Fibroblast of skin of right quadriceps (primary cell): ENCODE measurements around the gene PRKN.
A peak's percentile ranks its signal among the peaks of the same experiment; 100 is the strongest.
"Not testable (repeated sequence)": the region's sequence is repeated elsewhere in the genome, so short reads cannot be mapped to it uniquely, and the experiment has no call there.

ENCODE experiments used
- DNase-seq: peaks from one replicate; pipeline ENCODE4 v3.0.0-alpha.2; 2013

The PRKN gene

GRCh38 chr6:161359618-161359945 lies 1368.0 kb downstream of the PRKN start:
- DNase-seq, result no peak

- no peak for DNase-seq
Measured at GRCh38 chr6:161356167-161356854, 1371.3 kb downstream of the PRKN start.

- no peak for DNase-seq
Measured at GRCh38 chr6:161355696-161356095, 1371.9 kb downstream of the PRKN start.

GRCh38 chr6:161354956-161355355 lies 1372.6 kb downstream of the PRKN start:
- no peak for DNase-seq

- DNase-seq, result no peak
Measured at GRCh38 chr6:161354276-161354840, 1373.2 kb downstream of the PRKN start.

GRCh38 chr6:161353208-161353613 lies 1374.4 kb downstream of the PRKN start:
- DNase-seq, result peak; percentile 2

GRCh38 chr6:161351858-161352257 lies 1375.7 kb downstream of the PRKN start:
- no peak for DNase-seq

- DNase-seq, result no peak
Measured at GRCh38 chr6:161349886-161350285, 1377.7 kb downstream of the PRKN start.

GRCh38 chr6:161348628-161348994 lies 1379.0 kb downstream of the PRKN start:
- DNase-seq, result no peak

- no peak for DNase-seq
Measured at GRCh38 chr6:161347988-161348627, 1379.5 kb downstream of the PRKN start.

GRCh38 chr6:161347125-161347524 lies 1380.4 kb downstream of the PRKN start:
- no peak for DNase-seq

- no peak for DNase-seq
Measured at GRCh38 chr6:161346717-161347116, 1380.8 kb downstream of the PRKN start.

GRCh38 chr6:161344626-161345025 lies 1382.9 kb downstream of the PRKN start:
- no peak for DNase-seq

GRCh38 chr6:161342039-161342438 lies 1385.5 kb downstream of the PRKN start:
- DNase-seq, result no peak

- no peak for DNase-seq
Measured at GRCh38 chr6:161341638-161342037, 1385.9 kb downstream of the PRKN start.

- no peak for DNase-seq
Measured at GRCh38 chr6:161338015-161338414, 1389.6 kb downstream of the PRKN start.

- no peak for DNase-seq
Measured at GRCh38 chr6:161336479-161336878, 1391.1 kb downstream of the PRKN start.

GRCh38 chr6:161333410-161333809 lies 1394.2 kb downstream of the PRKN start:
- no peak for DNase-seq

GRCh38 chr6:161331402-161332081 lies 1396.0 kb downstream of the PRKN start:
- DNase-seq, result not testable (repeated sequence)

GRCh38 chr6:161327360-161327953 lies 1400.1 kb downstream of the PRKN start:
- peak; percentile 15 for DNase-seq

- DNase-seq, result no peak
Measured at GRCh38 chr6:161319231-161319630, 1408.3 kb downstream of the PRKN start.

- DNase-seq, result no peak
Measured at GRCh38 chr6:161318456-161318855, 1409.1 kb downstream of the PRKN start.

GRCh38 chr6:161316531-161316930 lies 1411.0 kb downstream of the PRKN start:
- no peak for DNase-seq
